Stomach smooth muscle (tissue), 2 donors: ENCODE measurements around the gene ACYP1.

ENCODE experiments used
- H3K27ac ChIP-seq: one replicate; pipeline ENCODE4 v1.7.0; 2013; ENCODE audit warnings: mild to moderate bottlenecking, low read length, inconsistent platforms
- H3K27me3 ChIP-seq, 2 donors: one replicate each; pipeline ENCODE4 v1.7.0; 2013; ENCODE audit warnings: low read length in 2 of 2; ENCODE audit not compliant: insufficient read depth in 2 of 2, control insufficient read depth in 1 of 2
- H3K36me3 ChIP-seq, 2 donors: one replicate each; pipeline ENCODE4 v1.7.0; 2013; ENCODE audit warnings: low read length in 2 of 2; ENCODE audit not compliant: control insufficient read depth in 2 of 2, insufficient read depth in 2 of 2
- H3K4me1 ChIP-seq: one replicate; pipeline ENCODE4 v1.7.0; 2013; ENCODE audit warnings: low read length; ENCODE audit not compliant: control insufficient read depth, insufficient read depth
- H3K4me3 ChIP-seq, 2 donors: one replicate each; pipeline ENCODE4 v1.7.0; 2013; ENCODE audit warnings: low read length in 2 of 2
- H3K9ac ChIP-seq, 2 donors: one replicate each; pipeline ENCODE4 v1.7.0; 2013; ENCODE audit warnings: low read length in 2 of 2, mild to moderate bottlenecking in 1 of 2
- H3K9me3 ChIP-seq, 2 donors: one replicate each; pipeline ENCODE4 v1.7.0; 2013; ENCODE audit warnings: low read length in 2 of 2; ENCODE audit not compliant: control insufficient read depth in 2 of 2
- donor health status: healthy.
- donor health status: Pancreatic carcinoma.

The ACYP1 gene

GRCh38 chr14:75044322-75044721, 19.5 kb downstream of the ACYP1 start:
- peaks cover 3 to 11% of the 10 kb centered on the region in 2 donors for H3K36me3 ChIP-seq
- no peaks in the 10 kb centered on the region for H3K27me3 ChIP-seq
- H3K27ac ChIP-seq, result no peak overlapping the region
- H3K4me1 ChIP-seq, result no peaks in the 10 kb centered on the region
- no peak overlapping the region for H3K4me3 ChIP-seq
- H3K9ac ChIP-seq, result no peak overlapping the region
- H3K9me3 ChIP-seq, result no peaks in the 10 kb centered on the region

DNA sequence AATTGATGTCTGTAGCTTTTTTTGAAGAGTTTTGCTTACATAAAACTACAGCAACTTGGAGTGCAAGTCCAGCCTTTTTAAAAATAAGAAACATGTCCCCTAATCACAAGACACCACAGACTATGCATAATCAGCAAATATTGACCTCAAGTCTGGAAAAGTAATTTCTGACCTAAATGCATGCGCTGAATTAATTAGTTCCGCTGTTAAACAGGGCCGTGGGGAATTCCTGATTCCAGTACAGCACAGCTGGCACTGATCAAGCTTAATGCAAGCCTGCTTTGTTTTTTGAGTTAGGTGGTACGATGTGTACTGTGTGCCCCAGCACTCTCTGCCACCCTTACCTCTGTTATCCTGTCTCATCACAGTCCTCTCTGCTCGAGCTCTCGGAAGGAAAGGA, 21.8 kb downstream of the ACYP1 start:
- no peak overlapping the region for H3K27ac ChIP-seq
- H3K4me3 ChIP-seq, result no peak overlapping the region
- H3K9me3 ChIP-seq, result no peaks in the 10 kb centered on the region
- H3K9ac ChIP-seq, result no peak overlapping the region
- H3K27me3 ChIP-seq, result no peaks in the 10 kb centered on the region
- no peaks in the 10 kb centered on the region for H3K4me1 ChIP-seq
- peaks cover 5 to 16% of the 10 kb centered on the region in 2 donors for H3K36me3 ChIP-seq

DNA sequence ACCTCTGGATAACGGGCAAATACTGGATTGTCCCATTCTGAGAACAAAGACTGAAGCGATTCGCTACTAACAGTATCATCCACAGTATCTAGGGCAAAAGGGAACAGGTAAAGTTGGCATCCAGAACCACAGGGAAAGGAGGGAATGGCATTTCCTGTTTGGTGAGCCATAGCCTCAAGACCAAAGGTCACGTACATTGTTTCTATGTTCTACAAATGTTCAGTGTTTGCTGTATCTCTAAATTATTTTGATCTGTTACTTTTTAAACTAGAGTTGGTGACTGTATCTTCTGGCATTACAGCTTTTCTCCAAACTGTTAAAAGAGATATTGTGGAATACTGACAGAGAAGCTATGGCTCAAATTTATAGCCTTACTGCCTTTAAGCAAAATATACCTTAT, 22.2 kb downstream of the ACYP1 start:
- H3K27me3 ChIP-seq, result no peaks in the 10 kb centered on the region
- no peaks in the 10 kb centered on the region for H3K9me3 ChIP-seq
- no peak overlapping the region for H3K4me3 ChIP-seq
- H3K36me3 ChIP-seq, result peaks cover 9 to 16% of the 10 kb centered on the region in 2 donors
- H3K4me1 ChIP-seq, result no peaks in the 10 kb centered on the region
- H3K27ac ChIP-seq, result no peak overlapping the region
- no peak overlapping the region for H3K9ac ChIP-seq

DNA sequence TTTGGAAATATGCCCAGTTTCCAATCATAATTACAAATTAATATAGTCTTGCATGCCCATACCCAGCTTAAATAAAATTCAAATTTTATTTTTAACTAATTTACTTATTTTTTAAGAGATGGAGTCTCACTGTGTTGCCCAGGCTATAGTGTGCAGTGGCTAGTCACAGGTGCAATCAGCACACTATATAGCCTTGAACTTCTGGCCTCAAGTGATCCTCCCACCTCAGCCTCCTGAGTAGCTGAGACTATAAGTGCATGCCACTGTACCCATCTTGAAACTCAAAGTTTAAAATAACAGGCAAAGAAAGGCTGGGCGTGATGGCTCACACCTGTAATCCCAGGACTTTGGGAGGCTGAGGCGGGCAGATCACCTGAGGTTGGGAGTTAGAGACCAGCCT, 22.9 kb downstream of the ACYP1 start:
- Histone ChIP-seq H3K9ac (no peak overlapping the region), H3K9me3 (no peaks in the 10 kb centered on the region), H3K36me3 (peaks cover 11 to 16% of the 10 kb centered on the region in 2 donors), H3K27ac (no peak overlapping the region), H3K4me3 (no peak overlapping the region), H3K4me1 (no peaks in the 10 kb centered on the region), H3K27me3 (no peaks in the 10 kb centered on the region)

- H3K27me3 ChIP-seq, result no peaks in the 10 kb centered on the region
- no peak overlapping the region for H3K27ac ChIP-seq
- peaks cover 15 to 19% of the 10 kb centered on the region in 2 donors for H3K36me3 ChIP-seq
- no peaks in the 10 kb centered on the region for H3K4me1 ChIP-seq
- H3K9ac ChIP-seq, result no peak overlapping the region
- H3K4me3 ChIP-seq, result no peak overlapping the region
- H3K9me3 ChIP-seq, result no peaks in the 10 kb centered on the region
Measured at GRCh38 chr14:75040507-75040906, 23.3 kb downstream of the ACYP1 start.

DNA sequence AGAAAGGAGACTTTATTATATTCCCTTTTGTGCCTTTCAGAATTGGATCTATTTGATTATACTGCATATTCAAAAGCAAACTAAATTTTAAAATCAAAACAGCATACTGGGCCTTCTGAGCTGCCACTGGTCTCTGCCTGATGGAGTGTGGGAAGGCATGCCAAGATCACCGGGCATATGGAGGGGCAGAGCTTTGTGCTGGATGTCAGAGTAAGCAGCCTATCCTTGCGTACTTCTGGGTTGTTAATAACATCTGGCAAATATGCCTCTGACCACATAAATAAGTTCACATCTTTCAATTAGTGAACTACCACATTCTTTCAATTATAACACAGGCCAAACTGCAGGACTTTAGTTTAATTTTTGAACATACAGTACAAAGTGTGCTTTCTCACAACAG, 30.9 kb downstream of the ACYP1 start:
- no peaks in the 10 kb centered on the region for H3K4me1 ChIP-seq
- no peaks in the 10 kb centered on the region for H3K27me3 ChIP-seq
- H3K4me3 ChIP-seq, result no peak overlapping the region
- H3K36me3 ChIP-seq, result peaks cover 29 to 43% of the 10 kb centered on the region in 2 donors
- H3K9ac ChIP-seq, result no peak overlapping the region
- H3K9me3 ChIP-seq, result no peaks in the 10 kb centered on the region
- H3K27ac ChIP-seq, result no peak overlapping the region

- no peak overlapping the region for H3K9ac ChIP-seq
- no peaks in the 10 kb centered on the region for H3K4me1 ChIP-seq
- no peak overlapping the region for H3K27ac ChIP-seq
- no peak overlapping the region for H3K4me3 ChIP-seq
- H3K27me3 ChIP-seq, result no peaks in the 10 kb centered on the region
- H3K9me3 ChIP-seq, result no peaks in the 10 kb centered on the region
- peaks cover 26 to 36% of the 10 kb centered on the region in 2 donors for H3K36me3 ChIP-seq
Measured at GRCh38 chr14:75030147-75030546, 33.7 kb downstream of the ACYP1 start.

DNA sequence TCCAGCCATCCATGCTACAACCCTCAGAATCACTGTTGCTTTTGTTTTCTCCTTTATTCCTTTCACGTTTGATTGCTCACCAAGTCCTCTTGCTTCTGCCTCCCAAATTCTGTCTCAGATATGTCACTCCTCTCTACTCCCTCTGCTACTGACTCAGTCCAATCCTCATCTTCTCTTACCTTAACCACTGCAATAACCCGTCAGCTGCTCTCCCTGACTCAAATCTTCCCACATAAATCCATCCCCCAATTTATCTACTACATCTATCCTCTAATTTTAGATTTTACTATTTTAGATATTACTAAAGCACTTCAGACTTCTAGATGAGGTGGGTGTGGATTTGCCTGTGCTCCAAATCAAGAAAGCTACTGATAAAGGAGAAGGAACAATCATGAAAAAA, 37.9 kb downstream of the ACYP1 start:
- Histone ChIP-seq H3K9me3 (no peaks in the 10 kb centered on the region), H3K4me1 (no peaks in the 10 kb centered on the region), H3K9ac (no peak overlapping the region), H3K4me3 (no peak overlapping the region), H3K36me3 (peaks cover 23 to 34% of the 10 kb centered on the region in 2 donors), H3K27me3 (no peaks in the 10 kb centered on the region), H3K27ac (no peak overlapping the region)

- Histone ChIP-seq H3K9ac (no peak overlapping the region), H3K27me3 (no peaks in the 10 kb centered on the region), H3K36me3 (peaks cover 29% of the 10 kb centered on the region in 2 donors), H3K4me3 (no peak overlapping the region), H3K9me3 (no peaks in the 10 kb centered on the region), H3K4me1 (no peaks in the 10 kb centered on the region), H3K27ac (no peak overlapping the region)
Measured at GRCh38 chr14:75025082-75025481, 38.7 kb downstream of the ACYP1 start.

- Histone ChIP-seq H3K9ac (no peak overlapping the region), H3K4me1 (no peaks in the 10 kb centered on the region), H3K27ac (no peak overlapping the region), H3K36me3 (peaks cover 34 to 35% of the 10 kb centered on the region in 2 donors), H3K27me3 (no peaks in the 10 kb centered on the region), H3K4me3 (no peak overlapping the region), H3K9me3 (no peaks in the 10 kb centered on the region)
Measured at GRCh38 chr14:75023108-75023507, 40.7 kb downstream of the ACYP1 start.

DNA sequence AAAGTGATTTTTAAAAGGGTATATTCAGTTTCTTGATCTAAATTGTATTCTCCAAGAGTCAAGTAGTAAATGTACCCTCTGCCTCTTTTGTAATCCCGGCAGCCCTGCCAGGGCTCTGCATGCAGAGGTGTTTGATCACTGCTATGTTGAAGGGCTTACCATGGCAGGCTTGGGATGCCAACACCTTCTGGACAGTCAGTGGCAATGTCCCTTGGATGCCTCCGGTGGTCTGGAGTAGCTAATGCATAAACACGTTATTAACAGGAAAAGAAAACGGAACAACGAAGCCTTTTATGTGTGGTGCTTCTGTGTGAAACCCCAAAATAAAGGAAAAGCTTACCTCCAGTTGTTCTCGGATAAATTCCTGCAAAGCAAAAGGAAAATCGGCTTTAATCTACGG, 41.2 kb downstream of the ACYP1 start:
- Histone ChIP-seq H3K27me3 (no peaks in the 10 kb centered on the region), H3K9me3 (no peaks in the 10 kb centered on the region), H3K27ac (no peak overlapping the region), H3K4me3 (no peak overlapping the region), H3K36me3 (peaks cover 36 to 37% of the 10 kb centered on the region in 2 donors), H3K9ac (no peak overlapping the region), H3K4me1 (no peaks in the 10 kb centered on the region)
